Subcutaneous adipose tissue (tissue), 4 donors: ENCODE data around the gene RCOR2. TPM values are rescaled to one million over a fixed set of nuclear protein-coding genes. Genes with fewer than 3 reads are reported as not detected.

Experiments
- total RNA-seq, 4 donors: library from RNA; depleted of rRNA; stranded (reverse); fragments of >200 nt; gene quantifications; one replicate each; pipeline ENCODE4 v1.1.0, GENCODE V29; 2016
- TF ChIP-seq, protein P1 (sequence below): fragments of 450-650 bp; IDR thresholded peaks from one replicate; pipeline ENCODE4 v1.5.1; 2016; ENCODE audit warnings: low read depth, mild to moderate bottlenecking, control low read depth, antibody characterized with exemption, moderate library complexity

RCOR2 gene
- total RNA-seq, 4 donors from 2014 or later = 0.88 TPM; not detected in 3

DNA sequence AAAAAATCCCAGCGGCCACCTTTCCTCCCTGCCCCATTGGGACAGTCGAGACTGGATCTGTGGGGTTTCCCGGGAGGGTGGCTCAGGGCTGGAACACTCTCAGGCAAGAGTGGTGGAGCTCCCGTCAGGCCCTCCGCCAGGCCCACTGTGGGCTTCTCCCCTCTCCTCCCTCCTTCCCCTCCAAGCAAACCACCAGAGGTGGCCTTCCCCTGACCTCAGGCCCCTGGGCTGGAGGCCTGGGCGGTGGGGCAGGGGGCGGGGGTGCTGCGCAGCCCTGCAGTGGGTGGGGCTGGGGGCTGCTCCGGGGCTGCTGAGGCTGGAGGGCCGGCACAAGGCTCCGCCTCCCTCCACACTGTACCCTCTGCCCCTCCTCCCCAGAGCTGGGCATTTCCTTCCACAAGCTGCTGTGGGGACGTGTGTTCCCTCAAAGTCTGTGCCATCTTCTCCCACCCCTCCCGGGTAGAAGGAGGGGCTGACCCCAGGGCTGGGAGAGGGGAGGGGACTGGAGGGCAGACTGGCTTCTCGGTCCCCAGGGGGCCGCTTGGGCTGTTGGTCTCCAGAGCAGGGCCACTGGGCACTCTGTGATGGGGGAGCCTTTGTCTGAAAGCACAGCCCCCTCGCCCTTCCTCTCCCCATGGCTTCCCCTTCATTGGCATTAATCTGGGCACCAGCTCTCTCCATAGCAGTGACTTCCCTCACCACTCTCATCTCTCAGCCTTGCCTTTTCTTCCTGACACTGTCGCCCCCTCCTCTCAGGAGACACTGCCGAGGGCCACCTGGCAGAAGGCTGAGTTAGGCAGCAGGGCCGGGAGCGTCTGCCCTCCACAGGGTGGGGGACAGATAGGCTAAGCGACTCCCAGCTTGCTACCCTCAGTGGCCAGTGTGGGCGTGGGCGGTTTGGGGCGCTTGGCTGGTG, 7.1 kb downstream of the RCOR2 start:
- TF ChIP-seq, protein P1, sequence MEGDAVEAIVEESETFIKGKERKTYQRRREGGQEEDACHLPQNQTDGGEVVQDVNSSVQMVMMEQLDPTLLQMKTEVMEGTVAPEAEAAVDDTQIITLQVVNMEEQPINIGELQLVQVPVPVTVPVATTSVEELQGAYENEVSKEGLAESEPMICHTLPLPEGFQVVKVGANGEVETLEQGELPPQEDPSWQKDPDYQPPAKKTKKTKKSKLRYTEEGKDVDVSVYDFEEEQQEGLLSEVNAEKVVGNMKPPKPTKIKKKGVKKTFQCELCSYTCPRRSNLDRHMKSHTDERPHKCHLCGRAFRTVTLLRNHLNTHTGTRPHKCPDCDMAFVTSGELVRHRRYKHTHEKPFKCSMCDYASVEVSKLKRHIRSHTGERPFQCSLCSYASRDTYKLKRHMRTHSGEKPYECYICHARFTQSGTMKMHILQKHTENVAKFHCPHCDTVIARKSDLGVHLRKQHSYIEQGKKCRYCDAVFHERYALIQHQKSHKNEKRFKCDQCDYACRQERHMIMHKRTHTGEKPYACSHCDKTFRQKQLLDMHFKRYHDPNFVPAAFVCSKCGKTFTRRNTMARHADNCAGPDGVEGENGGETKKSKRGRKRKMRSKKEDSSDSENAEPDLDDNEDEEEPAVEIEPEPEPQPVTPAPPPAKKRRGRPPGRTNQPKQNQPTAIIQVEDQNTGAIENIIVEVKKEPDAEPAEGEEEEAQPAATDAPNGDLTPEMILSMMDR = no peak

DNA sequence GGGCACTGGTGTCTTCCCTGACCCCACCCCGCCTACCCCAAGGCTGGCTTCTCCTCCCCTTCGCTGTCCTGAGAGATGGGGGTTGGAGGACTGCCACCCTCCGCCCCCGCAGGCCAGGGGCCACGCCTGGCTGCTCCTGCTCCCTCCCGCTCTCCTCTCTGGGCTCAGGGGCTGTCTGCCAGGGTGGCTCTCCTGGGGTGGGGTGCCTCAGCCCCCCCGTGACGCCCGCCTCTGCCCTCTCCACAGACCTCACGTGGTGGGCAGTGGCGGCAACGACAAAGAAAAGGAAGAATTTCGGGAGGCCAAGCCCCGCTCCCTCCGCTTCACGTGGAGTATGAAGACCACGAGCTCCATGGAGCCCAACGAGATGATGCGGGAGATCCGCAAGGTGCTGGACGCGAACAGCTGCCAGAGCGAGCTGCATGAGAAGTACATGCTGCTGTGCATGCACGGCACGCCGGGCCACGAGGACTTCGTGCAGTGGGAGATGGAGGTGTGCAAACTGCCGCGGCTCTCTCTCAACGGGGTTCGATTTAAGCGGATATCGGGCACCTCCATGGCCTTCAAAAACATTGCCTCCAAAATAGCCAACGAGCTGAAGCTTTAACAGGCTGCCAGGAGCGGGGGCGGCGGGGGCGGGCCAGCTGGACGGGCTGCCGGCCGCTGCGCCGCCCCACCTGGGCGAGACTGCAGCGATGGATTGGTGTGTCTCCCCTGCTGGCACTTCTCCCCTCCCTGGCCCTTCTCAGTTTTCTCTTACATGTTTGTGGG, 8.1 kb downstream of the RCOR2 start:
- TF ChIP-seq, protein P1 = no peak

DNA sequence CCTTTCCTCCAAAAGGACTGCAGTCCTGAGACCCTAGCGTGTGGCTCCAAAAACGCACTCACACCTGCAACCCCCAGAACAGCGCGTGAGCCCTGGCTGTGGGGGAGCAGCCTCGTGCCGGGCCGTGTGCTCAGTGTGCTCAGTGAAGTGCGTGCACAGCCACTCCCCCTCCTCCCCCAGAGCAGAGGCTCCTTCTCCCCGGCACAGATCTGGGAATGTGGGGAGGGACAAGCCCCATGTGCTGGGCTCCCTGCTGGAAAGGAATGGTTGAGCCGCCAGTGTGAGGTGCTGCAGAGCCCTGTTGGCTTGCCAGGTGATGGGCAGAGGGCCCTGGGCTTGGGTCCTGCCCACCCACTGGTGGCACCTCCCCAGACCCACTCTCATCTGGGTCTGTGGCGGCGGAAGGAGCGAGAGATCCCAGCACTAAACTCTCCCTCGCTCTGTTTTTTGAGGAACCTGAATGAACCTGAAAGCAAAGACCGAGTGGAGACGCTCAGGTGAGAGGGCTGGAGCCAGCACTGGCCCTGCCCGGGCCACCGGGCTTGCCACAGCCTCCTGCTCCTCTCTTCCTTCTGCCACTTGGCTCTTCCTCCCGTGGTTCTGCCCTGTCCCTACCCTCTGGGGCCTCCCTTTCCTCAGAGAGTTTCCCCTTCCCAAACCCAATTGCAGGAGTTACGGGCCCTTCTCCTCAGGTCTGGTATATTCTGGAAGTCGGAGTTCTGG, 9.0 kb downstream of the RCOR2 start:
- TF ChIP-seq, protein P1 = no peak

DNA sequence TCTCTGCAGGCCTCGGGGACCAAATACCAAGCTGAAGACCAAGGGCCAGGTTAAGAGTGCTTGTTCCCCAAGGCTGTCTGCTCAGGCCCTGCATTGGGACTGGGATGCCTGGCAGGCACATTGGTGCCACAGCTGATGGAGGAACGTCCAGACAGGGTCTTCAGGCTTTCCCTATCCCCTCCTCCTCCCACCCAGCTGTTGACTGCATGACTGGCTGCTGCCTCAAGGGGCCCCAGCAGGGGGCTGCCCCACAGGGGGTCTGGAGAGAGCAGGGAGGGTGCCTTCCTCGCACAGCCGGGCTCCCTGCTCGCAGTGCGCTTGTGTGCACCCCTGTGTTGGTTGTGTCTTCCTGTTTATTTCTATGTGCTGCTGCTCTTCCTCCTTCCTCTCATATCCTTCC, 9.9 kb downstream of the RCOR2 start:
- TF ChIP-seq, protein P1 = no peak

DNA sequence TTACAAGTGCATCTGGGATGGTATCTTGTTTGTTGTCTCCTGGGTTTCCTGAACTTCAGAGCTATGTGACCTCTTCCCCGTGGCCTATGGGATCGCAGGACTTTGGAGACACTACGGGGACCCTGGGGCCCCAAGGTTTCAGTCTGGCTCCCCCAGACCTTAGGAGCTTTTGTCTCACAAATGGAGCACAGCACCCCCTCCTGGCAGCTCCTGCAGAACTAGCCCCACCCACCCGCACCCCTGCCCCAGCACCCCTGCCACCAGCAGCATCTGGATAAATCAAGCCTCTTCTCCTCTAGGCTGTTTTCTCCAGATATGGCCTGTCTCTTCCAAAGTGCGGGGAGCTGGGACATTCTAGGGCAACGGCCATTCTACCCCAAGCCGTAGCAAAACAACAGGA, 10.4 kb downstream of the RCOR2 start:
- TF ChIP-seq, protein P1 = no peak

DNA sequence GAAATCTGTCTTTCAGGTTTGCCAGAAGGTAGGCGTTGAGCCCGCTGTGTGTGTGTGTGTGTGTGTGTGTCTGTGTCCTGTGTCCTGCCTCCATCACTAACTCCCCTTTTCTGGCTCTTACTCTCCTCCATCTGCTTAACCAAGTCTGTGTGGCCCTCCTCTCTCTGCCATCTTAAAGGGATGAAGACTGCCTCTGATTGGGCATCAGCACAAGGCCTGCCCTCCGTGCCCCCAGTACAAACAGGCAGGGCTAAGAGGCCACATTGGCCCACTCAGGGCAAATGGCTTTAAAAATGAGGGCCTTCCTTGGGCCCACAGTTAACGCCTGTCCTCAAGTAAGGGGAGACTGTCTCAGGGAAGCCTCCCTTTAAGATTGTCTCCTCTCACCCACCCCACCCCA, 10.9 kb downstream of the RCOR2 start:
- TF ChIP-seq, protein P1 = no peak
